GM19372 (cell line): Measurements from ENCODE around the gene PPP1R14B.
A peak's percentile ranks its signal among the peaks of the same experiment; 100 is the strongest.

Experiments used
- ATAC-seq: cut with Tn5 transposase; IDR thresholded peaks from one replicate; pipeline ENCODE4 v1.9.1; 2021; ENCODE audit warnings: mild to moderate bottlenecking, low read depth, moderate library complexity; ENCODE audit not compliant: unreplicated experiment

Gene PPP1R14B

GRCh38 chr11:64232967-64233315 lies 13.8 kb downstream of the PPP1R14B start:
- no peak for ATAC-seq

- no peak for ATAC-seq
These were observed 14.4 kb downstream of the PPP1R14B start for GRCh38 chr11:64232182-64232966.

- ATAC-seq: no peak
These were observed 15.2 kb downstream of the PPP1R14B start for GRCh38 chr11:64231546-64231945.

GRCh38 chr11:64230985-64231365 lies 15.8 kb downstream of the PPP1R14B start:
- no peak for ATAC-seq

GRCh38 chr11:64230171-64230984 lies 16.4 kb downstream of the PPP1R14B start, which contains the start of gene DNAJC4:
Gene DNAJC4 (plus strand): TSS chr11:64230548. CDS start chr11:64230855, 307 bp downstream.
- peak; percentile 50 for ATAC-seq

- ATAC-seq: no peak
These were observed 17.0 kb downstream of the PPP1R14B start for GRCh38 chr11:64229744-64230170.

- no peak for ATAC-seq
These were observed 17.5 kb downstream of the PPP1R14B start for GRCh38 chr11:64229090-64229743.

- ATAC-seq: no peak
These were observed 19.3 kb downstream of the PPP1R14B start for GRCh38 chr11:64227405-64227956.

GRCh38 chr11:64226507-64227051 lies 20.2 kb downstream of the PPP1R14B start:
- ATAC-seq: no peak

GRCh38 chr11:64225608-64226506 lies 20.9 kb downstream of the PPP1R14B start, which contains the start of the genes NUDT22 and TRPT1:
Gene NUDT22 (plus strand): TSS chr11:64226274. CDS start chr11:64226653, 379 bp downstream.
Gene TRPT1 (minus strand): TSS chr11:64226186. CDS start chr11:64225860, 326 bp downstream.
- peak; percentile 41 for ATAC-seq

- ATAC-seq: no peak
These were observed 21.7 kb downstream of the PPP1R14B start for GRCh38 chr11:64224891-64225607.

- ATAC-seq: no peak
These were observed 22.4 kb downstream of the PPP1R14B start for GRCh38 chr11:64224151-64224890.

- no peak for ATAC-seq
These were observed 23.6 kb downstream of the PPP1R14B start for GRCh38 chr11:64223001-64223651.

- ATAC-seq: no peak
These were observed 24.1 kb downstream of the PPP1R14B start for GRCh38 chr11:64222651-64223000.

- ATAC-seq: no peak
These were observed 25.9 kb downstream of the PPP1R14B start for GRCh38 chr11:64220798-64221197.

- no peak for ATAC-seq
These were observed 26.5 kb downstream of the PPP1R14B start for GRCh38 chr11:64220271-64220670.

GRCh38 chr11:64219755-64220154 lies 27.0 kb downstream of the PPP1R14B start:
- ATAC-seq: no peak

GRCh38 chr11:64219354-64219684 lies 27.4 kb downstream of the PPP1R14B start:
- no peak for ATAC-seq
